Esophagus muscularis mucosa (tissue), 3 donors: ENCODE results near the gene CFI.

ENCODE experiments used
- POLR2AphosphoS5 ChIP-seq, 2 donors: sonication (generic); formaldehyde crosslinking; IDR thresholded peaks; one replicate each; pipeline ENCODE4 v1.6.1; 2017; ENCODE audit warnings: antibody characterized with exemption in 2 of 2
- TF ChIP-seq, protein P1 (sequence below), 3 experiments: fragments of 200-600 bp in 2 of 3; fragments of 450-650 bp in 1 of 3; sonication (generic) in 2 of 3; IDR thresholded peaks; one replicate each; pipeline ENCODE4 v1.5.1; 2017 to 2019; ENCODE audit warnings: antibody characterized with exemption in 3 of 3, mild to moderate bottlenecking in 2 of 3, moderate library complexity in 1 of 3

DNA sequence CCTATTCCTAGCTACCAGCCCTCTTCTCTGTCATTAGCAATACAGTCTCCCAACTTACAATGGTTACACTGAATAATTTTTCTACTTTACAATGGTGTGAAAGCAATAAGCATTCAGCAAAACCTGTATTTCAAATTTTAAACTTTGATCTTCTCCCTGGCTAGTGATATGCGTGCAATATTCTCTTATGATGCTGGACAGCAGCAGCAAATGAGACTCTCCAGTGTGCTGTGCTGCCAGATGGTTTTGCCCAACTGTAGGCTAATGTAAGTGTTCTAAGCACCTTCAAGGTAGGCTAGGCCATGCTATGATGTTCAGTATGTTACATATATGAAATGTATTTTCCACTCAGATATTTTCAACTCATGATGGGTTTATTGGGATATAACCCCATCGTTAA is 7.9 kb upstream of the CFI start:
- TF ChIP-seq, protein P1, sequence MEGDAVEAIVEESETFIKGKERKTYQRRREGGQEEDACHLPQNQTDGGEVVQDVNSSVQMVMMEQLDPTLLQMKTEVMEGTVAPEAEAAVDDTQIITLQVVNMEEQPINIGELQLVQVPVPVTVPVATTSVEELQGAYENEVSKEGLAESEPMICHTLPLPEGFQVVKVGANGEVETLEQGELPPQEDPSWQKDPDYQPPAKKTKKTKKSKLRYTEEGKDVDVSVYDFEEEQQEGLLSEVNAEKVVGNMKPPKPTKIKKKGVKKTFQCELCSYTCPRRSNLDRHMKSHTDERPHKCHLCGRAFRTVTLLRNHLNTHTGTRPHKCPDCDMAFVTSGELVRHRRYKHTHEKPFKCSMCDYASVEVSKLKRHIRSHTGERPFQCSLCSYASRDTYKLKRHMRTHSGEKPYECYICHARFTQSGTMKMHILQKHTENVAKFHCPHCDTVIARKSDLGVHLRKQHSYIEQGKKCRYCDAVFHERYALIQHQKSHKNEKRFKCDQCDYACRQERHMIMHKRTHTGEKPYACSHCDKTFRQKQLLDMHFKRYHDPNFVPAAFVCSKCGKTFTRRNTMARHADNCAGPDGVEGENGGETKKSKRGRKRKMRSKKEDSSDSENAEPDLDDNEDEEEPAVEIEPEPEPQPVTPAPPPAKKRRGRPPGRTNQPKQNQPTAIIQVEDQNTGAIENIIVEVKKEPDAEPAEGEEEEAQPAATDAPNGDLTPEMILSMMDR (IDR thresholded peaks at IDR 0.05) = no peak
- TF ChIP-seq POLR2AphosphoS5 (IDR thresholded peaks at IDR 0.05) = no peak
